Stimulated activated naive CD8-positive, alpha-beta T cell treated with anti-CD3 and anti-CD28 coated beads, Interleukin-15, Interleukin-2, amounts not matched to agents 100 U/mL and 50 U/mL, for 24 hours (primary cell): ENCODE measurements around the gene RIBC1.
"Not testable (repeated sequence)": the region's sequence is repeated elsewhere in the genome, so short reads cannot be mapped to it uniquely, and the experiment has no call there.

Experiments
- ATAC-seq: fragments of 150-1000 bp; cut with Tn5 transposase; one replicate; pipeline ENCODE4 v1.10.0; 2021
- DNase-seq: peaks from one replicate; pipeline ENCODE4 v3.0.0; 2021

Gene RIBC1

DNA sequence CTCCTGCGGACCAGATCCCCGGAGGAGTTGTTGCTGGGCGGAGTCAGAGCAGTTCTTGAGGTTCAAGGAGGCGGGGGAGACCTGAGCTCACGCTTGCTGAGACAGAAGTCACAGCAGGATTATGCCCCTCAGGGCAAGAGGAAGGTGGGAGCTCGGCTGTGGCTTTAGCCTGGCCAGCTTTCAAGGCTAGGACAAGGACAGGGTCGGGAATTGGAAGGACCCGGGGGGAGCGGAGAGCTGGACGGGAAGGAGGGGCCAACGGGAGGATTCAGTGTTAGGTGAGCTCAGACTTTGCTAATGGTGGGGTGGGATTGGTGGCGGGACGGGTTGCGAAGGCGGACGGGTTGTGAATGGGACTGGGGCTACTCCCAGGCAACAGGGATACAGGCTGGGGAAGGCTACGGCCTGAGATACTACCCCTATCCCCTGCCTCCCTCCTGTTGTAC lies at the start of gene RIBC1:
TSS of gene RIBC1 (plus strand) at position 13 of the 446 bp plus-strand sequence. CDS start 3,404 bp downstream, outside the sequence.
- no peak for DNase-seq
- ATAC-seq, result no peak

DNA sequence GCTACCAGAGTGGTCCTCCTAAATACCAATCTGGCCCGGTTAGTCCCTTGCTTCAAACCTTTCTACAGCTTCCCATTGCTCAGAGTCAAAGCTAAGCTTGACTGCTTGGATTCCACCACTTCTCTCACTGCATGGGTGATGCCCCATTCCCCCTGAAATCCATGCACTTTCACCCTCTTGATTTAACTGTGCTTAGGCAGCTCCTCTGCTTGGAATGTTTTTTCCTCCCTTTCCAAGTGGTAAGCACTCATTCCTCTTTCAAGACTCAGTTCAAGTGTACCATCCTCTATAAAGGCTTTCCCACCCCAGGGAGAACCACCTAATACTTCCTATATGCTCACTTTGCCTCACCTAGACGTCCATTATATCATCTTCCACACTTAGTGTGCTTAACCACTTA lies 49.4 kb upstream of the RIBC1 start:
- DNase-seq (no peak), ATAC-seq (no peak)

DNA sequence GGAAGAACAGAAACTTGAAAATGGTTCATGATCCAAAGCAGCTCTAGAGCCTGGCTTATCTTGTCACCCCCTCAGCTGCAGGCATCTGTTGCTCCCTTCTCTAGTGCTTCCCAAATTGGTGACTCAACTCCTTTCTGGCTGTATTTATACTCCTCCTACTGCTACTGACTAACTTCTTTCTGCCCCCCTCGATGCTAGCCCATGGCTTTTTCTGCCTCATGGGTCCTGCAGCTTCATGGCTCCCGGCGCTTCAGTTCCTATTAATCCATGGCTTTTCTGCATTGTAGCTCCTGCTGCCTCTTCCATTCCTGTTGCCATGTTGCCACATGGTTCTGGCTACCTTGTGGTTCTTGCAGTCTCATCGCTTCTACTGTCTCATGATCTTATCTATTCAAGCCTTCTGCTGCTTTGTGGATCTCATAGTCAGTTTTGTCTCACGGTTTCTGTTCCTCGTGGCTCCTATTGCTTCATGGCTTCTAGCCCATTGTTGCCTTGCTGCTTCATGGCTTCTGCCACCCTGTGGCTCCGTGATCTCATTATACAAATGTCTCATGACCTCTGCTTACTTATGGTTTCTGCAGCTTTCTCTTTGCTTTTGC lies 48.4 kb upstream of the RIBC1 start:
- ATAC-seq (no peak), DNase-seq (no peak)

DNA sequence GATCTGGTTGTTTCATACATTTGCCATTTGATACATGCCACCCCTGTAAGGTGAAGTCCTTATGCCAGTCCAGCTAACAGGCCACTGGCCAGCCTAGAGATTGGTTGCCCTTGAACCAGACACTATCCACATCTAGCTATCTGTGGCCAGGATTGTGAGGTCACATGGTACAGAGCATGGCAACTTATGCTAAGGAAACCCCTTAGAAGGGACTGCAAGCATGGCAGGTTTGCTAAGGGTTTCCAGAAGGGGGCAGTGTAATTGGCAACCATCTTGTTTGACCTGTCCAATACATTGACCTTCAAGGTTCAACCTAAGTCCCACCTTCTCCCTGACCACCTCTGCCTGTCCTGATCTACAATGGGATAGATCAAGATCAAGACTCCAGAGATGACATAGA lies 47.8 kb upstream of the RIBC1 start:
- no peak for DNase-seq
- peak; percentile 23 for ATAC-seq

DNA sequence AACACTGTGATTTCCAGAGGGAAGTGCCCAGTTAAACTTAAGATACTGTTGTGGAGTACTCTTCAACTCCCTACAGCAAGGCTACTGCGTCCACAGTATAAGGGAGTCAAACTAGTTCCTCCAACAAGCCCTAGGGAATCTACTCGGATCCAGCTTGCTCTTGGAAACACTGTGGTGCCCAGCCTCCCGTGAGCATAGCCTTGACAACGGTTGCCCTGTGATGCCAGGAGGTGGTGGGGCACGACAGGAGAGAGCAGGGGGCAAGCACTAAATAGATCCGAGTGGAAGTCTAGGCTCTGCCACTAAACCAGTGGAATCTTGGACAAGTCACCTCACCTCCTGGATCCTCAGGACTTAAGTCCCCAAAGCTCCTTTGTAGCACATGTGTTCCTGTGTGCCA lies 45.8 kb upstream of the RIBC1 start:
- ATAC-seq (no peak), DNase-seq (no peak)

DNA sequence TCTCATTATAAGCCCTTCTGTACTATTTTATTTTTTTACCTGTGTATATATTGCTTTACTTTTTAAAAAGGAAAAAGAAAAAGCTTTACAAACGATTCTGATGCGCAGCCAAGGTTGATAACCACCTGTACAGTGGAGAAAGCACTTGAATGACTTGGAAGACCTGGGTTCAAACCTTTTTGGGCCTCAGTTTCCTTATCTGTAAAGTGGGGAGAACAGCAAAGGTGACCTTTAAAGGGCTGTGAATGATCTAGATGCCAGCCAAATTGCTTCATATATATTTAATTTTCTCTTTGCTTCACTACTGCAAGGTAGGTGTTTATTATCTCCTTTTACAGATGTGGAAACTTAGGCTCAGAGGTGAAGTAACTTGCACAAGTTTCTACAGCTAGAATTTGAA lies 45.2 kb upstream of the RIBC1 start:
- ATAC-seq, result no peak

DNA sequence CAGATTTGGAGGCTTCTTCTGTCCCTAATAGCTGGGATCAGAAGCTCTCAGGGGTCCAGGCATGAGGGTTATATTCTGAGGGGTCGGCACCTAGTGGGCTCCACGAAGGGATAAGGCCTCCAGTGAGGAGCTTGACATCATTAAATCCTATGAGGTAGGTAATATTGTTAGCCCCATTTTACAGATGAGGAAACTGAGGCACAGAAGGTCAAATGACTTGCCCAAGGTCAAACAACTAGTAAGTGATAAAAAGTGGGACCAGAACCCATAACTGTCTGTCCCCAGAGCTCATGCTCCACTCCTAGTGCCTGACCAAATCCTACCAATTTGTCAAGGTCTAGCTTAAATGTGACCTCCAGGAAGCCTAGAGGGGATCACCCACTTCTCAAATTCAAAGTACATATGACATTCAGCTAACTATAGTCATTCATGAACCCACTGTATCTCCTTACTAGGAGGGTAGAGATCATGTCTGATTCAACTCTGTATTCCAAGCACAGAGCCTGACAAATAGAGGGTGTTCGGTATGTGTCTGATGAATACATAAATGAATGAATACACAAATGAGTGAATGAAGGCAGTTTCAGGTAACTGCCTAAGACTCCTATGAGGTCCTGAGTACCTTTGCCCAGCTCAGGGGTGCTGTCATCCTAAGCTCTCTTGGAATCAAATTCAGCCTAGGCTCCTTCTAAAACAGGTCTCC lies 43.5 kb upstream of the RIBC1 start:
- DNase-seq (no peak), ATAC-seq (no peak)

More for the DNA sequence above, 45.2 kb upstream of the RIBC1 start:
- DNase-seq, result no peak

DNA sequence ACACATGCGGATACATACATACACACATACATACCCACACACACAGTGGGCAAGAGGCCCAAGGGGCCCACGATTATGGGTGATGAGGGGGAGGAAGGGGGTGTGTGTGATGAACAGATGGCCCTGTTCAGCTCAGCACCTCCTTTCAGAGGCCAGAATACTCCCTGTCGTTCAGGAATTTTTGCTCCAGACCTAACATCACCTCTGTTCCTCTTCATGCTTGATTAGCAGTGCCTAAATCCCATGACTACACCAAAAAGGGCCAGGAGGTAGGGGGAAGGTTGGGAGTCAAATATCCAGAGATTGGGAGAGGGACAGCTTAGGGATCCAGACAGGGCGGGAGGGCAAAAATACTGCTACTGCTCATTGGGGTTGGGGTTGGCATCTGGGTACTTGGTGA lies 42.9 kb upstream of the RIBC1 start:
- ATAC-seq (no peak), DNase-seq (no peak)

DNA sequence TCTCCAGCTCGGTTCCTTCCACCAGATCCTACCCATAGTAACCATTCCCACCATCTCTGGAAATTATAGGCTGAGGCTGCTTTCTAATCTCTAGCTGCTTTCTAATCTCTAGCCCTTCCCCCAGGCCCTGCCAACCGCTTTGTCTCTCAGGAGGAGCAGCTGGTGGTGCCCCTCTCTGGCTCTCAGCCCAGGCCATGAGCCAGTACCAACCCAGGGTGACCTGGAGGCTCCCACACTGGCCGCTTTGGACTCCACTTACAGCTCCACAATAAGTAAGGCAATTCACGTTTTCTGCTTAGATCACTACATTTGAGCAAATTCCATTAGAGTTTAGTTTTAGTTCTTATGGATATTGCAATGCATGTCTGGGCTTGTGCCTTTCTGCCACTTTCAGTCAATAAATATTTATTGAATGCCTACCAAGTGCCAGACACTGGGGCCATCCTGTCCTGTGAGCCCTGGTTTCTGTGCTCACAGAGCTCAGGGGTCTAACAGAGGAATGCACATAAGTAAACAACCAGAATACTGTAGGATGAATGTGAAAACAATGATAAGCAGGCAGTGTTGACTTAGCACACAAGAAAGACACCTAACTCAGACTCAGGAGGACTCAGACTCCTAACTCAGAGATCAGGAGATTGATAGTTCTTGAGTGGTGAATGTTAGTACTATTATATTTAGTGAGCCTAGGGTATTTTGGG lies 39.1 kb upstream of the RIBC1 start:
- DNase-seq, result no peak
- ATAC-seq, result no peak

DNA sequence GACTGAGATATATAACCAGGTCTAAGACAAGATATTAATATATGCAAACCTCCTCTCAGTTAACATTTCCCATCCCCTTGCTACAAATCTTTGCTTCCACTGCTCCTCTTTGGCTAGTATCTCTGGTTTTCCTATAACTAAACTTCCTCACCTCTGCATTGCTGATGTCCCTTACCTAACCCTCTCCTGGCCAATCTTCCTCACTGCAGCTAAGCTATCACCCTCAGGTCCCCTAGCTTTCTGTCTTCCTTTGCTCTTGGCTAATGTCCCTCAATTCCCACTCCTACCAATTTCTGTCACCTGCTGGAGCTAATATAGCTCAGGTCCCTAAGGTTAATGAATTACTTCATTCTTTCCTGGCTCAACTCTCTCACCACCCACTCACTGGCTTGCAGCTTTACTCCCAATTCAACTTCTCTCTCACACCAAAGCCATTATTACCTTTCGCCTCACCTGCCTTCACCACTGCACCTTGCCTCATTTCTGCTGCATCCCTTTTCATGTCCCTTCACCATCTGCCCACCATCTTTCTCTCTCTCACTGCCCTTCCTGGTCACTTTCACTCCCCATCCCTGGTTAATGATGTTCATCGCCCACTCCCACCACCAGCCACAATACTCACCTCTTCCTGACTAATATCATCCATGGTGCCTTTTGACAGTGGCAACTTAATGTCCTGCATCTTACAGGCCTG lies 26.9 kb upstream of the RIBC1 start:
- no peak for DNase-seq
- ATAC-seq, result no peak

DNA sequence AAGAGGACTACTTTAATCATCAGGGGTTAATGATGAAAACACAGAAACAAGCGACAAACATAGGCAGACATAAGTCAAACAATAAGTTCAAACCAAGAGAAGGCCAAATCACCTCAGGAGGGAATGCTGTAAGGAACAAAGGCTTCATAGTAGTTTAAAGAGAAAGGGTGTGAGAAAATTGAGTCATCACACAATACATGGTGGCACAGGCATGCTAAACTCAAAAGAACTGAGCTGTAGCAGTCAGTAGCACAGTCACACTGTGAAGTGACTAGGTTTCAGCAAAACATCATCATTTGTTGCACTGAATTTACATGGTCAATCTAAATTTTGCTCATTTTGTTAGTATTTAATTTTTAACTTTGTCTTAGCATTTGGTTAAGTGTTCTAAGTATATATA lies 24.5 kb upstream of the RIBC1 start:
- DNase-seq, result no peak
- no peak for ATAC-seq

DNA sequence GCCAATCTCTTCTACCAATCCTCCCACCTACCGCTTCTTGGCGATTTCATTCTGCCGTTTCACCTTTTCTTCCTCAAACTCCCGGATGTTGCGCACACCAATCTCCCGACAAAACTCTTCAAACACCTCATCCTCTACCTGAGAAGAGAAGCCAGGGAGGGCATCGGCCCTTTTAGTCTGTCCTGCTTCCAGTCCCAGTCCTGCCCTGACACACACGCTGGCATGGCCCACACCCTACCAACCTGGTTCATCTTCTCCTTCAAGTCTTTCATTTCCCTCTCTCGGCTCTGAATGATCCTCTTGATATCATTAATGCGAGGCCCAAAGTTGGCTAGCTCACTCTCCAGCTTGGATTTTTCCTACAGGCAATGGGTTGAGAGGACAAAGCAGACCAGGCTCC lies 19.1 kb upstream of the RIBC1 start:
- no peak for ATAC-seq
- DNase-seq, result no peak

DNA sequence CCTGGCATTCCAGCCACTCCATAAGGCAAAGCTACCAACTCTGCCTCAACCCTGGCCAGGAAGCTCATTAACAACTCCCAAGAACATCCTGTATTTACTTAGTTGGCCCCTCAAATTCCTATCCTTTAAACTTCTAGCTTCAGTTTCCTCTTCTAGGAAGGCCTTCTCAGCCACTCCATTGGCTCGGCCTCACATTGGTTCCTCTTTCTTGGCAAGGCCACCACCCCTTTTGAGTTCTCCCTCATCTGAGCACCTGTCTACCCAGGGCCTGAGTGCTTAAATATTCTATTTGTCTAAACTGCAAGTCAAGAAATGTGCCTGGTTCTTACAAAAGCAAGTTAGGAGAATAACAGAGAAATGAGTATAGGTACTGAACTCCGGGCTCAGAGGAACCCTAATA lies 10.2 kb upstream of the RIBC1 start:
- no peak for DNase-seq
- ATAC-seq, result no peak

DNA sequence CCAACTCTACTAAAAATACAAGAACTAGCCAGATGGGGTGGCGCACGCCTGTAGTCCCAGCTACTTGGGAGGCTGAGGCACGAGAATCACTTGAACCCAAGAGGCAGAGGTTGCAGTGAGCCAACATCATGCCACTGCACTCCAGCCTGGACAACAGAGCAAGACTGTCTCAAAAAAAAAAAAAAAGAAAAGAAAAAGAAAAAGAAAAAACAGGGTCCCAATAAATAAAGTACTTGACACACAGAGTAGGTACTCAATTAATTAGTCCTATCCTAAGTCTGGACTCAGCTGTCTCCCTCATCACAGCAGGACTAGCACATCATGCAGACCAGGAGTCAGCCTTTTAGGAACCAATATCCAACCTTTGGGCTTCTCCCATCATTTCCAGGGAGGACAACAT lies 2.3 kb upstream of the RIBC1 start:
- not testable (repeated sequence) for DNase-seq, ATAC-seq

DNA sequence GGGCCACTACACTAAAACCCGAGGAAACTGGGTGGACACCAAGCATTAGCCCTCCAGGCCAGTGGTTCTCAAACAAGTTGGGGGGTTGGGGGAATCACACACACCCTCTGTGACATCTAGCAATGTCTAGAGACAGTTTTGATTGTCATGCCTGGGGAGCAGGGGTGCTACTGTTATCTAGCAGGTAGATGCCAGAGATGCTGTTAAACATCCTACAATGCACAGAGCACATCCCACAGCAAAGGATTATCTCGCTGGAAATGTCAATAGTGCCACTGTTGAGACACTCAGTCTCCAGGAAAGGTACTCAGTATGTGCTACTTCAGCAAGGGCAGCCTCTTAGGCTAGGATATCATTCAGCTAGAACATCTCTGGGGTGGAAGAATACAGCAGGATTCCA lies 1.5 kb upstream of the RIBC1 start:
- DNase-seq (no peak), ATAC-seq (no peak)

DNA sequence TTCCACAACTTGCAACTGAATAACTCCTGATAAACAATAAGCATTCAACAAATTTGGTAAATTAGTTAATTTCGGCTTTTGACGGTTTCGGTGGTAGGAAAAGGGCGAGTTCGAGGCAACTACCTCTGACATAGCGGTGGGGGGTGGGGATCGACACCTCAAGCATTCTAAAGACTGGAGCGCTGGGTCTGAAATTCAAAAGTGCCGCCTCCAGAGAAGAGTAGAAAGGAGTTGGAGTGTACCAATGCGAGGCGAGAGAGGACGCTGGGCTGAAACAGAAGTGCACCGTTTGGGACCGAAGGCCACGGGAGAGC lies 944 bp upstream of the RIBC1 start:
- ATAC-seq (peak; percentile 3), DNase-seq (no peak)

DNA sequence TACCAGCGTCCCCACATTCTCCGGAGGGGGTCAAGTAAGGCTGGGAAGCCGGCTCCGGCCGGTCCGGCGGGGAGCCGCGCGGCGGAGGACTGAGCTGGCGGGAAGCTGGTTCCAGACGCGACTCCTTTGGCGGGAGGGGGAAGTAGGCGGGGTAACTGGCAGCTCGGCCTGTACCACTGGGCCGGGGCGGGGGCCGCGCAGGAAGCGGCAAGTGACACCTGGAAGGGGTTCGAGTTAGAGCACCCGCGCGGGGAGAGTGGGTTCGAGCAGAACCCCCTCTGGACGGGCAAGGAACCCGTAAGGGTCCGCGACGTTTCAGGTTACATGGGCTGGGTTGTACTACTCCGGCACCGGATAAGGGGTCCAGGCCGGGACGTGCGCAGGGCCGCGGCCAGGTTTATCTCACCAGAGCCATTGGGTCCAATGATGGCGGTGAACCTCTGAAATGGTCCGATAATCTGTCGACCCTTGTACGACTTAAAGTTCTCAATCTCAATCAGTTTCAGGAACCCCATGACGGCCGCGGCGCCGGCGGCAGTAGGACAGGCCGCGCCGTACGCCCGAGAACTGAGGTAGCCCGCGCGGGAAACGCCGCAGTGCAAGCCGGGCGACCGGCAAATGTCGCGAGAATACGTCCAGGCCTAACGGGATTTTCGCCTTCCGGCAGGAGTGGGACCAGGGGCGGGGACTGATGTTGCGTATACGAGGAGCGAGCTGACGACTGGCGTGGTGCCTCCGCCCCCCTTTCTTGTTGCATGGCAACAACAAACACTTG lies 400 bp upstream of the RIBC1 start, which contains the start of gene SMC1A:
TSS of gene SMC1A (minus strand) at position 569 of the 775 bp plus-strand sequence. CDS start at position 515, 54 bp downstream.
- peak; percentile 95 for ATAC-seq

DNA sequence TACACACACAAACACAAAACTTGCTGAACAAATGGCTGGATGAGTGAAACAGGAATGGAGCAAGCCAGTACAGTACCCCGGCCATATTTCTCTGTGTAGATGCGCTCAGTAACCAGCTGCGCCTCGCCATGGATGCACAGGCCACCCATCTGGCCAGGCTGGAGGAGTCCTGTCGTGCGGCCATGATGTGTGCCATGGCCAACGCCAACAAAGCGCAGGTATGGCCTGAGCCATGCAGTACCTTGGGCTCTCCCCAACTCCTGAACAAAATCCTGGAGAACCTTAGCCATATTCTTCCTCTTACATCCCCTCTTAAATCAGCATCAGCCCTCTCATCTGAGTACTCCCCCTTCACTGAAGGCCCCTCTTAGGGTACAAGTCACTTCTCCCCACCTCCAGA lies 7.1 kb downstream of the RIBC1 start:
- no peak for DNase-seq
- ATAC-seq, result no peak

More for the DNA sequence above, 400 bp upstream of the RIBC1 start, which contains the start of gene SMC1A:
- DNase-seq, result peak; percentile 92

DNA sequence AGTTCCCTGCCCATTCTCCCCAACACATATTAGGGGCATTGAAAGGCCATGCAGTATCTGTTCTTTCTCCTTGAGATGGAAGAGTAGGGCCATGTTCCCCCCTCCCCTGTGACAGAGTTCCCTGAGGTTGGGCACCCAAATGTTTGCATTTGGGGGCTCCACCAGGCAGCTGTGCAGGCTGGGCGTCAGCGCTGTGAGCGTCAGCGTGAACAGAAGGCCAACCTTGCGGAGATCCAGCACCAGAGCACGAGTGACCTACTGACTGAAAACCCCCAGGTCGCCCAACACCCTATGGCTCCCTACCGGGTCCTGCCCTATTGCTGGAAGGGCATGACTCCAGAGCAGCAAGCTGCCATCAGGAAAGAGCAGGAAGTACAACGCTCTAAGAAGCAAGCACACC lies 7.6 kb downstream of the RIBC1 start:
- DNase-seq (no peak), ATAC-seq (no peak)

DNA sequence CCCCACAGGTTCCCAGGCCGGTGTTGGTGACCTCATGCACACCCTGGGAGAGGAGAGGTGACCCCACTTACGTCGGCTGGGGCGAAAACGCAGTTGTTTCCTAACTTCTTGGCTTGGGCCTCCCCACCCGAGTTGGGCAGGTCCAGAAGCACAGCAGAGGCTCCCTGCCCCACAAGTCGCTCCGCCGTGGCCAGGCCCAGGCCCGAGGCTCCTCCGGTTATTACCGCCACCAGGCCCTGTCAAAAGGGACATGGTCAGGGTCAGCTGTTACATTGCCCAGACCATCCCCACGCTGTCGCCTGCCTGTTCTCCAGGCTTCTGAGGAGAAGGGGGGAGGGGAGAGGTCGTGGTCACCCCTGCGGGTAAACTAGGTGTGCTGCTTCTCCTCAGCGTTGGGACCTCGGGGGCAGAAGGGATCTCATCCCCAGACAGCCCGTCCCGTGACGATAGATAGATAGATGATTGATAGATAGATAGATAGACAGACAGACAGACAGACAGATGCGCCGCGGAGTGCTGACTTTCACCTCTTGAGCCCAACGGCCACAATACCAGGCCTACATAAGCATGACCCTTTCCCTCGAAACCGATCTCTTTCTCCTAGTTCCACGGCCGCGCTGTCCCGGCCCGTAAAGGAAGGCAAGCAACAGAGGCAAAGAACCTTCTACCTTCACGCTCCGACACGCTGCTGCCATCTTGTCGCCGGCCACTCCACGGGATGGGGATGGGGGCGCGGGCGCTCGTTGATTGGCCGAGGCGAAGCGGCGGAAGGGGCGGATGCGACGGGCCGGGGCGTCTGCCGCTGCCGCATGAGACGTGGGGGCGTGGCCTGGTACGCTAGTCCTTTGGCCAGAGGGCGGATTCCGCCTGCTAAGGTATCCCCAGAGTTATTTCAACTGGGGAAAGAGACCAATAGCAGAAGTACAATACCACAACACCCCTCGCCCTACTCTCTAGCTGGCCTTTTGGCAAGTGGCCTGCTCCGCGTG lies 11.3 kb downstream of the RIBC1 start, which contains the start of gene HSD17B10:
TSS of gene HSD17B10 (minus strand) at position 720 of the 989 bp plus-strand sequence. CDS start at position 695, 25 bp downstream.
- ATAC-seq (peak; percentile 97), DNase-seq (peak; percentile 90)

DNA sequence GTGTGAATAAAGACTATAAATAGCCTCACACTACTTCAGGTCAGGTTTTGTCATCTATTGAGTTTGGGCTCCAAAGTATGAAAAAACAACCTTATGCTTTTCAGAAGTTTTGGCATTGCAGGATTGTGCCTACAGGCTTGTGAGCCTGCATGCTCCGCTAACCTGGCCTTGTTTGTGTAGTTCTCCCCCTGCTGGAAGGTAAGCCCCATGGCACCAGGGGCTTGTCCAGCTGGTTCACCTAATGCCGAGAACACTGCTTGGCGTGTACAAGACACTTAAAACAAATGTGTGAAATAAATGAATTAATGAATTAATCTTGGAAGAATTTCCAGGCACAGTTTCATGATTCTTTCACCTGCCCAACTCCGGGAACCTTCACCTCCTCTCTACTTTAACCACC lies 13.3 kb downstream of the RIBC1 start:
- DNase-seq (peak; percentile 56), ATAC-seq (peak; percentile 67)
